ENCODE data around the gene BANP. TPM values are rescaled to one million over a fixed set of nuclear protein-coding genes. Genes with fewer than 3 reads are reported as not detected.
"Not testable (repeated sequence)": the region's sequence is repeated elsewhere in the genome, so short reads cannot be mapped to it uniquely, and the experiment has no call there.

Gene BANP
- 36.8 and 44.9 TPM in 2 replicates for total RNA-seq

GRCh38 chr16:87950765-87951551 lies at the start of gene BANP:
Gene BANP, plus strand, starts transcription at chr16:87951434. Its CDS starts 23,682 bp downstream, at chr16:87975116.
- Mint-ChIP-seq H3K4me3 (peak within 1 kb of the TSS; percentile 95), H3K27ac (peak within 1 kb of the TSS; percentile 99), H3K4me1 (peaks cover 62% of the 10 kb centered on the region), H3K9me3 (no peaks in the 10 kb centered on the region), H3K27me3 (no peaks in the 10 kb centered on the region), H3K36me3 (ENCODE audit: low read depth) (peaks cover 24% of the 10 kb centered on the region)
- intact Hi-C loops (cut with micrococcal nuclease) = loop anchor here (1.0 to 10.0 kb wide), 6 partner anchors 12 to 584 kb away; partner anchors contain the start of genes MAP1LC3B and SLC7A5
- peak; percentile 99 for DNase-seq

GRCh38 chr16:87904963-87905362 lies 46.3 kb upstream of the BANP start:
- DNase-seq; H3K9me3 Mint-ChIP-seq; H3K27me3 Mint-ChIP-seq; H3K27ac Mint-ChIP-seq; H3K4me3 Mint-ChIP-seq; intact Hi-C loops (cut with micrococcal nuclease); H3K36me3 Mint-ChIP-seq (ENCODE audit: low read depth): not testable (repeated sequence)
- H3K4me1 Mint-ChIP-seq = peaks cover 29% of the 10 kb centered on the region

- DNase-seq; intact Hi-C loops (cut with micrococcal nuclease); H3K36me3 Mint-ChIP-seq (ENCODE audit: low read depth); H3K4me3 Mint-ChIP-seq; H3K27ac Mint-ChIP-seq; H3K27me3 Mint-ChIP-seq; H3K9me3 Mint-ChIP-seq: not testable (repeated sequence)
- H3K4me1 Mint-ChIP-seq = peaks cover 28% of the 10 kb centered on the region
Measured at GRCh38 chr16:87905521-87905920, 45.7 kb upstream of the BANP start.

- intact Hi-C loops (cut with micrococcal nuclease) = loop anchor here (2.0 kb wide), 1 partner anchor 13 kb away; no protein-coding TSS in a partner anchor
- peaks cover 20% of the 10 kb centered on the region for H3K4me1 Mint-ChIP-seq
- H3K36me3 Mint-ChIP-seq (ENCODE audit: low read depth); DNase-seq; H3K4me3 Mint-ChIP-seq; H3K27ac Mint-ChIP-seq; H3K27me3 Mint-ChIP-seq; H3K9me3 Mint-ChIP-seq: not testable (repeated sequence)
Measured at GRCh38 chr16:87908101-87908500, 43.1 kb upstream of the BANP start.

- peaks cover 14% of the 10 kb centered on the region for H3K4me1 Mint-ChIP-seq
- peak overlapping the region; percentile 81 for H3K27ac Mint-ChIP-seq
- peak; percentile 96 for DNase-seq
- H3K9me3 Mint-ChIP-seq; H3K27me3 Mint-ChIP-seq; H3K36me3 Mint-ChIP-seq (ENCODE audit: low read depth): not testable (repeated sequence)
- peak overlapping the region; percentile 50 for H3K4me3 Mint-ChIP-seq
- intact Hi-C loops (cut with micrococcal nuclease) = loop anchor here (1.0 to 2.0 kb wide), 4 partner anchors 15 to 130 kb away; no protein-coding TSS in a partner anchor
Measured at GRCh38 chr16:87909203-87909935, 41.9 kb upstream of the BANP start.

GRCh38 chr16:87911106-87911763 lies 40.0 kb upstream of the BANP start:
- DNase-seq; H3K36me3 Mint-ChIP-seq (ENCODE audit: low read depth); H3K27ac Mint-ChIP-seq; H3K4me3 Mint-ChIP-seq; H3K27me3 Mint-ChIP-seq; intact Hi-C loops (cut with micrococcal nuclease); H3K9me3 Mint-ChIP-seq: not testable (repeated sequence)
- peaks cover 13% of the 10 kb centered on the region for H3K4me1 Mint-ChIP-seq

GRCh38 chr16:87912691-87913090 lies 38.5 kb upstream of the BANP start:
- H3K4me3 Mint-ChIP-seq; H3K9me3 Mint-ChIP-seq; H3K27ac Mint-ChIP-seq; H3K27me3 Mint-ChIP-seq; intact Hi-C loops (cut with micrococcal nuclease); DNase-seq; H3K36me3 Mint-ChIP-seq (ENCODE audit: low read depth): not testable (repeated sequence)
- peaks cover 10% of the 10 kb centered on the region for H3K4me1 Mint-ChIP-seq

GRCh38 chr16:87914021-87914725 lies 37.1 kb upstream of the BANP start:
- H3K27me3 Mint-ChIP-seq; DNase-seq; H3K4me3 Mint-ChIP-seq; H3K27ac Mint-ChIP-seq; intact Hi-C loops (cut with micrococcal nuclease); H3K36me3 Mint-ChIP-seq (ENCODE audit: low read depth); H3K9me3 Mint-ChIP-seq; H3K4me1 Mint-ChIP-seq: not testable (repeated sequence)

GRCh38 chr16:87914812-87915211 lies 36.4 kb upstream of the BANP start:
- intact Hi-C loops (cut with micrococcal nuclease) = no loop called here
- Mint-ChIP-seq H3K9me3 (no peaks in the 10 kb centered on the region), H3K27ac (no peak overlapping the region), H3K27me3 (no peaks in the 10 kb centered on the region), H3K4me3 (no peak overlapping the region), H3K4me1 (peaks cover 4% of the 10 kb centered on the region), H3K36me3 (ENCODE audit: low read depth) (no peaks in the 10 kb centered on the region)
- no peak for DNase-seq

- H3K27me3 Mint-ChIP-seq = no peaks in the 10 kb centered on the region
- intact Hi-C loops (cut with micrococcal nuclease) = no loop called here
- H3K9me3 Mint-ChIP-seq = no peaks in the 10 kb centered on the region
- no peaks in the 10 kb centered on the region for H3K36me3 Mint-ChIP-seq (ENCODE audit: low read depth)
- no peak overlapping the region for H3K4me3 Mint-ChIP-seq
- DNase-seq = no peak
- peaks cover 4% of the 10 kb centered on the region for H3K4me1 Mint-ChIP-seq
- no peak overlapping the region for H3K27ac Mint-ChIP-seq
Measured at GRCh38 chr16:87917503-87917902, 33.7 kb upstream of the BANP start.

GRCh38 chr16:87918338-87918737 lies 32.9 kb upstream of the BANP start:
- peaks cover 4% of the 10 kb centered on the region for H3K4me1 Mint-ChIP-seq
- no peaks in the 10 kb centered on the region for H3K9me3 Mint-ChIP-seq
- no peaks in the 10 kb centered on the region for H3K36me3 Mint-ChIP-seq (ENCODE audit: low read depth)
- no peak for DNase-seq
- intact Hi-C loops (cut with micrococcal nuclease) = no loop called here
- no peak overlapping the region for H3K4me3 Mint-ChIP-seq
- H3K27me3 Mint-ChIP-seq = no peaks in the 10 kb centered on the region
- H3K27ac Mint-ChIP-seq = no peak overlapping the region

- peaks cover 4% of the 10 kb centered on the region for H3K4me1 Mint-ChIP-seq
- H3K9me3 Mint-ChIP-seq = no peaks in the 10 kb centered on the region
- no peaks in the 10 kb centered on the region for H3K36me3 Mint-ChIP-seq (ENCODE audit: low read depth)
- intact Hi-C loops (cut with micrococcal nuclease) = no loop called here
- H3K27ac Mint-ChIP-seq = no peak overlapping the region
- DNase-seq = no peak
- H3K4me3 Mint-ChIP-seq = no peak overlapping the region
- H3K27me3 Mint-ChIP-seq = no peaks in the 10 kb centered on the region
Measured at GRCh38 chr16:87918866-87919680, 32.2 kb upstream of the BANP start.

- peaks cover 4% of the 10 kb centered on the region for H3K4me1 Mint-ChIP-seq
- intact Hi-C loops (cut with micrococcal nuclease) = no loop called here
- no peaks in the 10 kb centered on the region for H3K9me3 Mint-ChIP-seq
- no peak for DNase-seq
- H3K36me3 Mint-ChIP-seq (ENCODE audit: low read depth) = no peaks in the 10 kb centered on the region
- no peaks in the 10 kb centered on the region for H3K27me3 Mint-ChIP-seq
- no peak overlapping the region for H3K27ac Mint-ChIP-seq
- no peak overlapping the region for H3K4me3 Mint-ChIP-seq
Measured at GRCh38 chr16:87919681-87919994, 31.6 kb upstream of the BANP start.
